Measurements from ENCODE around the gene ACSL6. TPM values are rescaled to one million over a fixed set of nuclear protein-coding genes. Genes with fewer than 3 reads are reported as not detected.

ACSL6 gene
- total RNA-seq, 6 donors from 2014 or later, result 0.61 to 1.2 (median 0.74) TPM; not detected in 1

GRCh38 chr5:132049093-132049492 lies 37.6 kb upstream of the ACSL6 start:
- H3K27me3 ChIP-seq, result no peaks in the 10 kb centered on the region
- ATAC-seq (ENCODE audit: low FRiP score in 2 of 2) (no peak), DNase-seq (no peak)
- no peaks in the 10 kb centered on the region for H3K9me3 ChIP-seq
- H3K4me1 ChIP-seq, result no peaks in the 10 kb centered on the region
- H3K4me3 ChIP-seq, result no peak overlapping the region
- no peaks in the 10 kb centered on the region for H3K36me3 ChIP-seq
- no peak for TF ChIP-seq POLR2AphosphoS5 (IDR thresholded peaks at IDR 0.05)
- WGBS, 2 donors, result 62 to 65% methylated on average over 3 to 4 of the region's 4 CpGs
- no peak overlapping the region for H3K27ac ChIP-seq

- Histone ChIP-seq H3K4me1 (no peaks in the 10 kb centered on the region), H3K9me3 (no peaks in the 10 kb centered on the region), H3K4me3 (no peak overlapping the region), H3K36me3 (no peaks in the 10 kb centered on the region), H3K27me3 (no peaks in the 10 kb centered on the region), H3K27ac (no peak overlapping the region)
- no peak for ATAC-seq (ENCODE audit: low FRiP score in 2 of 2)
- TF ChIP-seq EP300 (IDR thresholded peaks at IDR 0.05) (no peak), POLR2A (IDR thresholded peaks at IDR 0.05) (no peak), CTCF (IDR thresholded peaks at IDR 0.05) (no peak), POLR2AphosphoS5 (IDR thresholded peaks at IDR 0.05) (no peak)
- 73 to 74% methylated on average over 7 of the region's 7 CpGs for WGBS, 2 donors
- no peak for DNase-seq
Measured at GRCh38 chr5:132046880-132047299, 35.4 kb upstream of the ACSL6 start.

- no peaks in the 10 kb centered on the region for H3K36me3 ChIP-seq
Measured at GRCh38 chr5:132044207-132044606, 32.7 kb upstream of the ACSL6 start.

GRCh38 chr5:132037353-132037752 lies 25.9 kb upstream of the ACSL6 start:
- H3K9me3 ChIP-seq, result peaks cover 0 to 2% (median 0%) of the 10 kb centered on the region in 4 donors
- TF ChIP-seq POLR2AphosphoS5 (IDR thresholded peaks at IDR 0.05), result no peak
- TF ChIP-seq CTCF (IDR thresholded peaks at IDR 0.05), result no peak
- ATAC-seq (ENCODE audit: low FRiP score in 2 of 2), result no peak
- H3K36me3 ChIP-seq, result no peaks in the 10 kb centered on the region
- DNase-seq, result no peak
- H3K27me3 ChIP-seq, result no peaks in the 10 kb centered on the region
- 54 to 64% methylated on average over 2 of the region's 2 CpGs for WGBS, 2 donors
- H3K4me1 ChIP-seq, result no peaks in the 10 kb centered on the region
- no peak overlapping the region for H3K27ac ChIP-seq
- no peak overlapping the region for H3K4me3 ChIP-seq

More at GRCh38 chr5:132044207-132044606, 32.7 kb upstream of the ACSL6 start:
- Histone ChIP-seq H3K4me1 (no peaks in the 10 kb centered on the region), H3K27ac (no peak overlapping the region), H3K27me3 (no peaks in the 10 kb centered on the region), H3K4me3 (no peak overlapping the region), H3K9me3 (no peaks in the 10 kb centered on the region)
- peak in 1 of 2 donors; percentile 46 for DNase-seq
- ATAC-seq (ENCODE audit: low FRiP score in 2 of 2), result peak; percentile 66 to 74
- WGBS, 2 donors, result 61 to 78% methylated on average over 10 of the region's 10 CpGs
- TF ChIP-seq POLR2AphosphoS5 (IDR thresholded peaks at IDR 0.05) (no peak), CTCF (IDR thresholded peaks at IDR 0.05) (no peak), EP300 (IDR thresholded peaks at IDR 0.05) (no peak), POLR2A (IDR thresholded peaks at IDR 0.05) (no peak)

GRCh38 chr5:132033122-132033521 lies 21.7 kb upstream of the ACSL6 start:
- DNase-seq, result no peak
- Histone ChIP-seq H3K36me3 (no peaks in the 10 kb centered on the region), H3K4me3 (no peak overlapping the region), H3K9me3 (peaks cover 0 to 2% (median 0%) of the 10 kb centered on the region in 4 donors), H3K27me3 (no peaks in the 10 kb centered on the region), H3K4me1 (no peaks in the 10 kb centered on the region), H3K27ac (no peak overlapping the region)
- 78 to 85% methylated on average over 4 of the region's 4 CpGs for WGBS, 2 donors
- no peak for ATAC-seq (ENCODE audit: low FRiP score in 2 of 2)
- TF ChIP-seq EP300 (IDR thresholded peaks at IDR 0.05) (no peak), CTCF (IDR thresholded peaks at IDR 0.05) (no peak), POLR2A (IDR thresholded peaks at IDR 0.05) (no peak), POLR2AphosphoS5 (IDR thresholded peaks at IDR 0.05) (no peak)
